ENCODE measurements around the gene OR4D2.

DNA sequence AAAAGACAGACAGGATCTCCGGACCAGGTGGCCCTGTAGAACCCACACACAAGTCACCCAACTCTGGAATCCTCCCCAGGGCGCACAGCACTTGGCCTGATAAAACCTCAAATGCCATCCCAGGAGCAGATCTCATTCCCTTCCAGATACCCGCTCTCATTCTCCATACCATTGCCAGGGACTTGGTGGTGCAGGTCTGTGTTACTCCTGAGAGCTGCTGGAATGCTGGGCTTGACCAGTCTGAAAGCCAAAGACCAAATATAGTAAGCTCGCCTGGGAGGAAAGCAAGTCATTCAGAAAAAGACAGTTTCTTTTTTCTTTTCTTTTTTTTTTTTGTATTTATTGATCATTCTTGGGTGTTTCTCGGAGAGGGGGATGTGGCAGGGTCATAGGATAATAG is 41.6 kb downstream of the OR4D2 start:
- TF ChIP-seq, protein P1, sequence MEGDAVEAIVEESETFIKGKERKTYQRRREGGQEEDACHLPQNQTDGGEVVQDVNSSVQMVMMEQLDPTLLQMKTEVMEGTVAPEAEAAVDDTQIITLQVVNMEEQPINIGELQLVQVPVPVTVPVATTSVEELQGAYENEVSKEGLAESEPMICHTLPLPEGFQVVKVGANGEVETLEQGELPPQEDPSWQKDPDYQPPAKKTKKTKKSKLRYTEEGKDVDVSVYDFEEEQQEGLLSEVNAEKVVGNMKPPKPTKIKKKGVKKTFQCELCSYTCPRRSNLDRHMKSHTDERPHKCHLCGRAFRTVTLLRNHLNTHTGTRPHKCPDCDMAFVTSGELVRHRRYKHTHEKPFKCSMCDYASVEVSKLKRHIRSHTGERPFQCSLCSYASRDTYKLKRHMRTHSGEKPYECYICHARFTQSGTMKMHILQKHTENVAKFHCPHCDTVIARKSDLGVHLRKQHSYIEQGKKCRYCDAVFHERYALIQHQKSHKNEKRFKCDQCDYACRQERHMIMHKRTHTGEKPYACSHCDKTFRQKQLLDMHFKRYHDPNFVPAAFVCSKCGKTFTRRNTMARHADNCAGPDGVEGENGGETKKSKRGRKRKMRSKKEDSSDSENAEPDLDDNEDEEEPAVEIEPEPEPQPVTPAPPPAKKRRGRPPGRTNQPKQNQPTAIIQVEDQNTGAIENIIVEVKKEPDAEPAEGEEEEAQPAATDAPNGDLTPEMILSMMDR (IDR thresholded peaks at IDR 0.05): no peak
- TF ChIP-seq ZFX (IDR thresholded peaks at IDR 0.05; ENCODE audit: borderline replicate concordance): no peak

Measured in 22Rv1 (cell line).